GM21717 (cell line): ENCODE measurements around the gene CDK6.

Experiments used
- ATAC-seq: cut with Tn5 transposase; IDR thresholded peaks from one replicate; pipeline ENCODE4 v1.9.1; 2021; ENCODE audit warnings: mild to moderate bottlenecking, moderate library complexity; ENCODE audit not compliant: unreplicated experiment

Gene CDK6

DNA sequence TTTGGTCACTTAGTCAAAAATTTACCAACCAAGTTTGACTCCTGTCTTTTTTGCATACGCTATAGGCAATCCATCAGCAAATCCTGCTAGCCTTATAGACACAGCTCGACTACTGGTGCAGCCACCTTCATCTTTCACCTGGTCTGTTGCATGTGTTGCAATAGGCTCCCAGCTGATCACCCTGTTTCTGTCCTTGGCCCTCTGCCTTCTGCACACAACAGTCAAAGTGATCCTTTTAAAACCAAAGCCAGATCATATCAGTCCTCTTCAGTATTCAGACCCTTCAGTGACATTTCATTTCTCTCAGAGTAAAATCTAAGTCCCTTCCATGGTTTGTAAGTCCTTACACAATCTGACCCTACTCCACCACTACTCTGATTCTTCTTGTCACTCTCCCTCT is 10.9 kb upstream of the CDK6 start:
- no peak for ATAC-seq

DNA sequence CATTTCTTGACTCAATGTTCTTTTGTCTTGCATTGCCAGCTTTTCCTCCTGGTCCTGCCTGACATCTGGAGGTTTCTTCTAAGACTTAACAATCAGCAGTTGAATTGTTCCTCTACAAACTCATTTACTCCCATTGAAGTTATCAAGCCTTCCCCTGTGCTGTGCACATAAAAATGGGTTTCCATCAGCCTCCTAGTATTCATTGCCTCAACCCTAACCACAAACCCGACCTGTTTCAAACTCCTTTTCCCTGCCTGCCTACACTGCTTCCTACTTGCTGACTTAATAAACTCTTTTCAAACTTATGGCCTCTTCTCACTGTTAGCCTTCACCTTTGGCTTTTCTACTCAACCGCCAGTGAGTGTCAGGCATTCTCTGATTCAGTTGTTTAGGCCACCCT is 9.4 kb upstream of the CDK6 start:
- ATAC-seq, result no peak

DNA sequence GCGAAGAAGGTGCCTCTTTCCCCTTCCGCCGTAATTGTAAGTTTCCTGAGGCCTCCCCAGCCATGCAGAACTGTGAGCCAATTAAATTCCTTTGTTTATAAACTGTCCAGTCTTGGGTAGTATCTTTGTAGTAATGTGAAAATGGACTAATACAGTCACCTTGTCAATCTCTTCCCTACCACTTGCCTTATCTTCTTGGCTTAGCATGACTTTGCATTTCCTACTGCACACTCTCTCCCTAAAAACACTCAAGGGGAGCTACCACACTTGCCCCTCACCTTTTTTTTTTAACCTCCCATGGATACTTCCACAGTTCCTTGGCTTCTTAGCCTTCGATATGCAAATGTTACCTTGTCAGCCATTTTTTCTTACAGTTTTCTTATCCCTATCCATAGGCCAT is 7.4 kb upstream of the CDK6 start:
- no peak for ATAC-seq

DNA sequence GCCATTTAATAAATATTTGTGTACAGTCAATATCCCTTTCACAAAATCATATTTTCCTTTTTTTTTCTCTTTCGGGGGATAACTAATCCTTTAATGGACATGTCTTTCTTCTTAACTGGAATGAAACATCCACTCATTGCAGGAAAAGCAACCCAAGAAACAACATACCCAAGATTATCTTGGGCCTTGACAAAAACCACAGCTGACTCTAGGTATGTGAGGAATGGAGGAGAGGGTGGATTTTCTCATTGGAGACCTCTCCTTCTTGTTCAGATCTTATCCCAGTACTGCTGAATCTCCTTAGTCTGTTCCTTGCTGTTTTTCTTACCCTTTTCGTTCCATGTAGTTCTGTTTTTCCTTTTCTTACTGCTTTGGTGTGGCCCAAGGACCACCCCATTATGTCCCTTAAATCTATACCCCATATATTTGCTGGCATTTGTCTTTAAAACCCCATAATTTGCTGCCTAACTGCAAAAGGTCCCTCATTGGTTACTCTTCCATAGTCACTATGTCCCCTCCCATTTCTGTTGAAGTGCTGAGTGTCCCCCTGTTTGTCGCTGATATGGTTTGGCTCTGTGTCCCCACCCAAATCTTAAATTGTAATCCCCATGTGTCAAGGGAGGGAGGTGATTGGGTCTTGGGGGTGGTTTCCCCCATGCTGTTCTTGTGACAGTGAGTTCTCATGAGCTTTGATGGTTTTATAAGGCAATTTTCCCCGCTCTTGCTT is 6.8 kb upstream of the CDK6 start:
- no peak for ATAC-seq

DNA sequence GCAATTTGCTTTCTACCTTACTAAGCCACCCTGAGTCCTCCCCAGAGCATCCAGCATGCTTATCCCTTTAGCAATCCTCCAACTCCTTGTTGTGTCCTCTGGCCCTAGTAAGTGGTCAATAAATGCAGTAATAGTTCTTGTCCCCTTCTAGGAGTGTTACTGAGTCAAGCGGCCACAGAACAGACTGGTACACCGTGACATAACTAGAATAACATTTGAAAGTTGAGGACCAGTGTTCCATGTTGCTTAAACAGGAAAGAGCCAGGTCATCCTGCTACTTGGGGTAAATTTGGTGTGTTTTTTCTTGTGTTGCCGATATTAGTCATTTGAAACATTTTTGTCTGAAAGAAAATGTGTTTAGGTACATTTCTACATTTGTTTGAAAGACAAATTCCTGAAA is 4.8 kb upstream of the CDK6 start:
- no peak for ATAC-seq

DNA sequence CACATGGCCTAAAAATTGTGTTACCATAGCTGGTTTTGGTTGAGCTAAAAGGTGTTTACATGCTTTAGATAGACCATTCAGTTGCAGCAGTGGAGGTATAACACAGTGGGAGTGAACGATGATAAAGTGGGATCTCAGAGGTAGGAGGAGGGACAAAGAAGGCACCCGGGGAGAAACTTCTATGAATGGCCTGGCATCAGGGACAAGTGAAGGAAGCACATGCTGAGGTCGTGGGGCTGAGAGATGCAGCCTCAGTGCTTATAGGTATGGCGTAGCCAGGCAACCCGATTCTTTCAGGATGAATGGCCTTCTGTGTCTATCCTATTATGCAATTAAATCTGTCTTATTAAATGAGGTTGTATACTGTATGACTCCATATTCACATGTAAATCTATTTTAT is 3.9 kb upstream of the CDK6 start:
- ATAC-seq, result no peak

DNA sequence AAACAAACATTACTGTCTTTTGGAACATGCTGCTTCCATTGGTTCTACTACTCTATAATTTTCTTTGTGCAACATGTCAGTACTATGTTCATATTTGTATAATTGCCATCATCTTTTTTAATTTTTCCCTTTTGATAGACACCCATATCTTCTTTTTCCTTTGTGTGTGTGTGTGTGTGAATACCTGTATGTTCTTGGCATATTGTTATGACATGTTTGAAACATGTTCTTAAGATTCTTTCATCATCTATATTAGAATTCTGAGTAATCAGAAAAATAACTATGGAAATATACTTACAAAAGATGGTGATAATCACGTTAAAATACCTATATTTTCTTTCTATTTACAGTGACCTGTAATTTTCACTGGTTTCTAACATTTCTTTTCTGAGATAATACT is 3.5 kb upstream of the CDK6 start:
- ATAC-seq, result no peak

DNA sequence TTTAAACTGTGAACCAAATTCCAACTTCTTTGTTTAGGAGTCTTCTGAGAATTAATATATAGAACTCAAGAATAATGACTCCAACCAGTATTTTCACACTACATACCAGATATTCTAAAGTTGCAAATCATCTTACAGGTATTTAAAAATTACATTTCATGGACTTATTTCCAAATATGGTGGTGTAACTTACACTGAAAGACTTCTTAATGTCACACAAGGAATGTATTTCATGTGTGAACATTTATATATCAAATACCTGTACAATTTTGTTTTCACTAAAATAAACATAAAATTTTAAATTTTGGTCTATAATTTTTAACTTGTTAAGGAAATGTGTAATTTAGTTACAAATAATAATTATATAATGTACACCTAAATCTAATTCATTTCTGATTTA is 2.6 kb upstream of the CDK6 start:
- ATAC-seq, result no peak

DNA sequence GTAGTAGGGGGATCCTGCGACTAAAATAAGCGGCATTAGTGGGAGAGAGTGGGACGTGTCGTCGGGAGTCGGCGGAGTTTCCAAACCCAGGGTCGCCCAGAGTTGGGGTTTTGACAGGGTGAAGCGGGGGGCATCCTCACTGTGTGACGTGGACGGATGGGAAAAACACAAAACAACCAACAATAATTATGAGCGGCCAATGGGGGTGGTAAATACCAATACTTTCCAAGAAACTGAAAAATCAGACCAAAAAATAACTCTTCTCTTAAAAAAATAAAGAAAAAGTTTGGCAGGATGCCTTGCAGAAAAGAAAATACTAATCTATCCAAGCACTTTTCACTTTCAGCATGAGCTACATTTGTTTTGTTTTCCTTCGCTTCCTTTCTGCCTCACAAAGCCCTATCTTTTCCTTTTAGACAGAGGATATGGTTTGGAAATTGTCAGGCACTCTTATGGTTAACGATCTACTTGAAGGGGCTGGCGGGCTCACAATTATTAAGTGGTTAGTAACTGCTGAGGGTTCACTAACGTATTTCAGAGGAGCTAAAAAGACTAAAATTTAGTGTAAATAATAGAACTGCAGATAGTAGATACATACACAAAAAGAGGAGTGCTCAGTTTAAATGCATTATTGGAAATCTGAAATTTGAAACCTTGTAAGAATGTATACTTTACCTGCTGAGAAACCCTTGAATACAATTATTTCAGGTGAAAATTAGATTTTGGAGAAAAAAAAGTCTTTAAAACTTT is 802 bp upstream of the CDK6 start:
- peak; percentile 0 for ATAC-seq

DNA sequence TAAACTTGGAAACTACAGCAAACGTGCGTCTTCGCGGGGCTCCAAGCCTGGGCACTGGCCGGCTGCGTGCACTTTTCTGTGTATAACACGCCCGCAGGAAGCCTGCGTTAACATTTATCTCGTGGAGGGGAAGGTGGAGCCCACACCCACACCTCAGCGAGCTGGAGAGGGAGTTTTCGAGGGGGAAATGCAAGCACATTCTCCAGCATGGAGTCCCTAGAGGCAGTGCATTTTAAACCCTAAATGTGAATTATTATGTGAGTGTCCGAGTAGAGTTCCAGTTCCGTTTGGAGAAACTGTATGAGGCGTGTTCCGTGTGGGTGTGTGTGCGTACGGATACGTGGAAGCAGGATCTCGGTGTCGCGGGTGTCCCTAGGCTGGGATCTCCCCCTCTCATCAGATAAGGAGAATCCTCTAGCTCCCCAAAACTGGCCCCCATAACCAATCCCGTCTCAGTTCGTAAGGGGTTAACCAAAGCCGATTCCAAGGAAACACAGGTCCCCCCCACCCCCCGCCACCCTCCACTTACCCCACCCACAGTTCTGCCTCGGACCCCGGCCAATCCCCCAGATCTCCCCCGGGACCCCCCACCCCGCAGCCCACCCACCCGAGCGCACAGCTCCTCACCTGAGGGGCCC is 403 bp downstream of the CDK6 start:
- no peak for ATAC-seq

DNA sequence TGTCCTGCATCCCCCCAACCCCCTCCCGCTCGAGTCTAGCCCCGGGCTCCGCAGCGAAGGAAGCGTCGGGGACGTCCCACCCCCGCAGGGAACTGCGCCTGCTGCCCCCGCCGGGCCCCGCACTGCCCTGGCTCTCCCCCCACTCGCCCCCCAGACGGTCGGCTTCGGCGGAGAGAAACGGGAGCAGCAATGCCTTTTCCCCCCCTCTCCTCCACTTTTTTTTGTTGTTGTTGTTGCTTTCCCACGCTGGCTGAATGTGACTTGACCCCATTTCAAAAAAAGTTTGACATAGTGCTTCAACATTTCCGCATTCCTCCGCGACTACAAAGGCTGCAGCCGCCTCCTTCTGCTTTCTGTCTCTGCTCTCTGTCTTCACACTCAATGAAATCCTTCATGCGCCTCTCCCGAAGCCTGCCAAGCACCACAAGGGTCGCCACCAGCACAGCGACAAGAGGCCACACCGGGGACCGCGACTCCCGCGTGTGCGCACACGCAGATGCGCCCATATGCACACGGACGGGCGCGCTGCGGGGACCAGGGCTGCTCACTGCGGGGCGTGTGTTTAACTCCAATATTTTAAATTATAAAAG is 1.0 kb downstream of the CDK6 start:
- ATAC-seq, result no peak

DNA sequence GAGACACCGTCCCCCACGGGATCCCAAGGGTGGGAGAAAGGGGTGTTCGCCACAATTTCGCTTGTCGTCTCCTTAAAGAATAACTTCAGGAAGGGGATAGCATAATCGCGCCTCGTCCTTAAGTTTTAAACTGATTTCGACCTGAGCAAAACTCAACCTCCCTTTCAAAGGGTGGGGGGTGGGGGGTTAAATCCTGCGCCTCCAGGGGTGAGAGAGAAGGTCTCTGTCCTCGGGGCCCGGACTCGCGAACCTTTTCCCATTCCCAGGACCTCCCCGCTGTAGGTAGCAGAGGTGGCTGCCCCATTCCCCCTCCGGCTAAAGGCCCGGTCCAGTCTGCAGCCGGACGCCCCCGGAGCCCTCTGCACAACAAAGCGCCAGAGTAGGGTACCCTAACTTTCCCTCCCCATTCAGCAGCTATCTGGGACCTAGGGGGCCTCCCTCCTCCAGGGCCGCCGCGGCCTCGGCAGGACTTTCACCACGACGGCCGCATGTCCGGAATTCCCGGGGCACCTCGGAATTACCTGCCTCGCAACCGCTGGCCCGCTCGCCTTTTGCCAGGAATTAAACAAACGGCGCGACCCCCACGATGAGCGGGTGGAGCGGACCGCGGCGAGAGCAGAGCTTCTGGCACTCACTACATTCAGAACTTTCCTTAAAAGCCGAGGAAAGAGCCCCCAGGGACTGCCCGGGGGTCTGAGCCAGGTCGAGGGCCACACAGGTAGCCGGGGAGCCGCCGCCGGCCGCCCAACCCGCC is 1.7 kb downstream of the CDK6 start:
- ATAC-seq, result no peak

DNA sequence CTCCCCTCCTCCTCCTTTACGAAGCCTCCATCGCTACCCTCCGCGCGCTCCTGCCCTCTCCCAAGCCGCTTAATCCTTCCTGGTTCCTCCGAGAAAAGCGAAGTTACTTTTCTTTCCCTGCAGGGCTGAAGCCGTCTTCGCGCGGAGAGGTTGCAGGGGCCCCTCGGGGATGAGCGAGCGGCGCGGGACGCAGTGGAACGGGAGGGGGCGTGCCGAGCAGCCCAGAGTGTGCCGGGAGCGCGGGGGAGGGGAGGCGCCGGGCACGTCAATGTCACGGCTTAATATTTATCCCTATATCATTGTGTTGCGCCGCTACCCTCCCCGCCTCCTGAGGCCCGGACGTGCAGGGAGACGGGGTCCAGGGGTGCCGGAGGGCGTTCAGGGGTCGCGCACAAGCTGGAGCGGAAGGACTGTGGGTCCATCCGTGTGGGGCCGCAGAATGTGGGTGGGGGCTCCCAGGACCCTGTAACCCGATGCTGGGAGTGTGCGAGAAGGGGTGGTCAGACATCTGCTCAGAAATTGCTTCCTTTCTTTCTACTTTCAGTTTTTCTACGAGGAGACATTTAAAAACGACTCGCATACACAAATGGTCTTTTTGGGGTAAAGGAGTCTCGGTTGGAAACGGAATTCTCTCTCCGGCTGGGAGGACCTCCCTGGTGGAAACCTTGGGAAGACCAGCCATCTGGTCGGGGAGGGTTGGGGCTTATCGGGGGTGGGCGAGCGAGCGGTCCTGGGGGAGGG is 2.4 kb downstream of the CDK6 start:
- ATAC-seq, result peak; percentile 45

DNA sequence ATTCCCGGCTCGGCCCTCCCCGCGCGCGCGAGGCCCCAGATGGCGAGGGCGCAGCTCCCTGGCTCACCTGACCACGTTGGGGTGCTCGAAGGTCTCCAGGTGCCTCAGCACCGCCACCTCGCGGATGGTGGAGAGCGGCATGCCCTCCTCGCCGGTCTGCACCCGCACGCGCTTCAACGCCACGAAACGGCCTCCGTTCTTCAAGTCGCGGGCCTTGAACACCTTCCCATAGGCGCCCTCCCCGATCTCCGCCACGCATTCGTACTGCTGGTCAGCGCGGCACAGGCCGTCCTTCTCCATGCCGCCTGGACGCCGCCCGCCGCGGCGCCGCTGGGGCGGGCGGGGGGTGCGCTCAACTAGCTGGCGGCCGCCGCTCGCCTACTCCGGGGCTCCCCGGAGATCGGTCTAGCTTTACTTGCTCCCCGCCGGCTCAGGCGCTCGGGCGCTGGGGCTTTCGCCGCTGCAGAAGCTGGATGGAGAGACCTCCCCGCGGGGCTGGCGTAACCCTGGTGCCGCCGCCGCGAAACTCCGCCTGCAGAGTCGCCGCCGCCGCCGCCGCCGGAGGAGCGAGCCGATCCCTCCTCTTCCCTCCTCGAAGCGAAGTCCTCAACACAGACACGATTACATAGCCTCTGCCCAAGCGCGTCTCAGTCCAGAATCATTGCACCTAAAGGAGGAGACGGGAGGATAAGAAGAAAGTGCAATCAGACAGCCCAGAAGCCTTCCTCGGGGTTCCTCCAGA is 3.2 kb downstream of the CDK6 start:
- peak; percentile 43 for ATAC-seq

DNA sequence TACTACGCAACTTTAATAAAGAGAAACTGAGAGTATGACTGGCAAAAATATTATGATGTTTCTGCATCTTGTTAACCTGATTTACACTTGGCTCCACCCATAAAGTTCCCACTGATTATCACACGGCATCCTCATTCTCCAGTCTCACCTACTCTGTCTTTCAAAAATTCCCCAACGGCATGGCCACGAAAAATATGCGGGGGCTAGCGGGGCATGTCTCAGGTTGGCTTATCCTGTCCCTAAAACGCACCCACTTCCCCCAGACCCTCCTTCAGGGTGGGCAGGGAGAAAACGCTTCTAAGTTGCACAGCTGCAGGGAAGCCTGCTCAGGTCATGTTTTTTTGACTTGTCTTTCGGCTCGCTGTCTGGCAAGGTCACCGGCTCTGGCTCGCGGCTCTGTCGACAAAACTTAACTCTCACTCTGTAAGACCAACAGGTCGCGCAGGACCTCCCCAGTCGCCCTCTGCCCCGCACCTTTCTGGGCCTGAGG is 3.8 kb downstream of the CDK6 start:
- no peak for ATAC-seq

DNA sequence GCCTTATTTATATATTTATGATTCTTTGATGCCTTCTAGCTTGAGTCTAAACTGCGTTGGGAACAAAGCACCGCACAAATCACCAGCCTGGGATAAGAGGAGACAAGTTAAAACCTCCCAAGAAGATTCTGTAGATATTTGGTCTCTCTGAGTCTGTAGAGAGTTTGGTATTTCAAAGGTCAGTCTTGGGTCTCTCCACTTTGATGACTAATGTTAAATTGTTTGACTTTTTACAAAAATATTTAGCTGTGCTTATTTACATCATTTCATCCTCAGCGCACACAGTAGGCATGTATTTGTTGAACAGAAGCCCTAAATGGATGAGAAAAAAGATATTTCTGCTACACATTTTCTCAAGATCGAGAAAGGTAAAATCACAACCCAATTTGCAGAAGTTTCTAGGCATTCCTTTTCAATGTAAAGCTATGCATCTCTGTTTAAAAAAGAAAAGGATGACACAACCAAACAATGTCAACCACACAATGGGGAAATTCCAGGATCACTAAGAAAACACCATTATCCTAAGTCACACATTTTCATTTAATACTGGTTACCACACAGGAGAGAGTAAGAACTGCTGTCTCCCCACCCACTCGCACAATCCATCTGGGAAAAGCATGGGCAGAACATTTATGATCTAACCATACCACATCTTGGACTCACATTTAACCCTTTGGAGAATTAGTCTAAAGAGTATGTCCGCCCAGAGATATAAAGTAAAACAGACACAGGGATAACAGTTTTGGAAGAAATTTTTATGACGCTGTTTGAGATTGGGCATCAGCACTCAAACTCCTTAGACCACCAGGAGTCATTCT is 4.4 kb downstream of the CDK6 start:
- ATAC-seq, result no peak

DNA sequence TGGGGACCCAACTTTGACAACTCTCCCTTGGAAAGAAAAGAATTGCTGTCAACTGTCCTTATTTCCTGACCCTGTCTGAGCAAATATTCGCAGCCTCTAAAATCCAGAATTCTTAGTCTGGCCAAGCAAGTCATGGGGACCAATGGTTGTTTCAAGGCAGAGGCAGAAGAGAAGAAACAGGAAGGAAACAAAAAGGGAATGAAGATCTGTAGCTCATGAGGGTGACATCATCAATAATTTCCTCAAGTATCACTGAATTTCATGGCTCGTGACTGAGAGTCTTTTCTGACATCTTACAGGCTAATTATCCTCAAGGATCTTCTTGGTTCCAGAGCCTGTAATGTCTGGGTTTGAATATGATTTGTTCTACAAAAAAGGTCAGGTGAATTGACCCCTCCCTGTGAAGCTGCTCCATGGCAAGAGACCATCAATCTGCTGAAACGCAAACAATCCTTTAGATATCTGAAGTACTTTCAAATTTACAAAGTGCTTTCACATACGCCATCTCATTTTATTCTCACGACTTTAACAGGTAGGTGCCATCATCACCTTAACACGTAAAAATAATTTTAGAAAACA is 5.8 kb downstream of the CDK6 start:
- ATAC-seq, result no peak

DNA sequence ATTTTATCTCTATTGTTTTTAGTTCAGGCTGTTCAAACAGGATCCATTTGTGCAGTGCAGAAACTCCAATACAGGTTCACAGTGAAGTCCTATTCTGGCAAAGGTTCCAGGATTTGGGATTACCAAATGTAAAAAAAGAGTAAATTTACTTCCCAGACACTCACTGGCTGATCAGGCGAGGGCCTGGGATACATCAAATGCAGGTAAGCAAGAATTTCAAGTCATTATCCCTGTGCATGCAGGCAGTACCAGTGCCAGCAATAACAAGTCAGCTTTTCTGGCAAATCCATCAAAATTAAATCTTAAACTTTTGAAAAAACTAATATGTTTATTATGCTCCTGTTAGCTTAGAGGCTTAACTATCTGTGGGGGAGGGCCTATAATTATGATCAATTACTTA is 6.3 kb downstream of the CDK6 start:
- no peak for ATAC-seq
